ENCODE measurements around the gene SLC26A6. TPM values are rescaled to one million over a fixed set of nuclear protein-coding genes. Genes with fewer than 3 reads are reported as not detected.

The SLC26A6 gene
- total RNA-seq, 2 donors from 2014 or later: 34.9 to 37.6 TPM

DNA sequence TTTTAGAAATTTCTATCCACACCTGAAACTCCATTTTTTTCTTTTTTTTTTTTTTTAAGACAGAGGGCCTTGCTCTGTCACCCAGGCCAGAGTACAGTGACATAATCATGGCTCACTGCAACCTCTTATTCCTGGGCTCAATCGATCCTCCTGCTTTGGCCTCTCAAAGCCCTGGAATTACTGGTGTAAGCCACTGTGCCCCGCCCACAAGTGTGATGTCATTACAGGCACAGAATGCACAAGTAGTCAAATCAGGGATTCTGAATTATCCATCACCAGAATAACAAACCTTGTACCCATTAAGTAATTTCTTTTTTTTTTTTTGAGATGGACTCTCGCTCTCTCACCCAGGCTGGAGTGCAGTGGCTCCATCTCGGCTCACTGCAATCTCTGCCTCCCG is 27.7 kb downstream of the SLC26A6 start:
- no peaks in the 10 kb centered on the region for H3K27me3 Mint-ChIP-seq
- no peak overlapping the region for H3K27ac Mint-ChIP-seq
- no peaks in the 10 kb centered on the region for H3K9me3 Mint-ChIP-seq
- H3K36me3 Mint-ChIP-seq (ENCODE audit: low read depth): peaks cover 69% of the 10 kb centered on the region
- H3K4me1 Mint-ChIP-seq: peaks cover 6% of the 10 kb centered on the region
- no peak for ATAC-seq (replicated peaks)
- H3K4me3 Mint-ChIP-seq: peak overlapping the region; percentile 95

DNA sequence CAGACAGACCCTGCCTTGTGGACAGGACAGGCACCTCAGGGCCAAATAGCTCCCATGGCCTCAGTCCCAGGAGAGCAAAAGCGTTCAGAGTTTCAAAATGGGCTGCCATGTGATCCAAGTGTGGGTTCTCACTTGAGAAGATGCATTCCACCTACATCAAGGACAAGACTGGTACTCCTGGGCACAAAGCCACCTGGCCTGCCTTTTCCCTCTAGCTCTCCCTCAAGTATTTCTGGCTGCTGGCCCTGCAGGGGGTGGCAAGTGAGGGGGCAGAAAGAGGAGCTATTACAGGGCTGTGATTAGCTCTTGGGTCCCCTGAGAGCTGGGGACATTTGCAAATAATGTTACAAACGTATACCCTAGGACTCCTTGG is 33.7 kb downstream of the SLC26A6 start:
- H3K36me3 Mint-ChIP-seq (ENCODE audit: low read depth): peaks cover 81% of the 10 kb centered on the region
- H3K27me3 Mint-ChIP-seq: no peaks in the 10 kb centered on the region
- H3K9me3 Mint-ChIP-seq: no peaks in the 10 kb centered on the region
- H3K4me1 Mint-ChIP-seq: no peaks in the 10 kb centered on the region
- ATAC-seq (replicated peaks): no peak
- H3K4me3 Mint-ChIP-seq: no peak overlapping the region
- no peak overlapping the region for H3K27ac Mint-ChIP-seq

DNA sequence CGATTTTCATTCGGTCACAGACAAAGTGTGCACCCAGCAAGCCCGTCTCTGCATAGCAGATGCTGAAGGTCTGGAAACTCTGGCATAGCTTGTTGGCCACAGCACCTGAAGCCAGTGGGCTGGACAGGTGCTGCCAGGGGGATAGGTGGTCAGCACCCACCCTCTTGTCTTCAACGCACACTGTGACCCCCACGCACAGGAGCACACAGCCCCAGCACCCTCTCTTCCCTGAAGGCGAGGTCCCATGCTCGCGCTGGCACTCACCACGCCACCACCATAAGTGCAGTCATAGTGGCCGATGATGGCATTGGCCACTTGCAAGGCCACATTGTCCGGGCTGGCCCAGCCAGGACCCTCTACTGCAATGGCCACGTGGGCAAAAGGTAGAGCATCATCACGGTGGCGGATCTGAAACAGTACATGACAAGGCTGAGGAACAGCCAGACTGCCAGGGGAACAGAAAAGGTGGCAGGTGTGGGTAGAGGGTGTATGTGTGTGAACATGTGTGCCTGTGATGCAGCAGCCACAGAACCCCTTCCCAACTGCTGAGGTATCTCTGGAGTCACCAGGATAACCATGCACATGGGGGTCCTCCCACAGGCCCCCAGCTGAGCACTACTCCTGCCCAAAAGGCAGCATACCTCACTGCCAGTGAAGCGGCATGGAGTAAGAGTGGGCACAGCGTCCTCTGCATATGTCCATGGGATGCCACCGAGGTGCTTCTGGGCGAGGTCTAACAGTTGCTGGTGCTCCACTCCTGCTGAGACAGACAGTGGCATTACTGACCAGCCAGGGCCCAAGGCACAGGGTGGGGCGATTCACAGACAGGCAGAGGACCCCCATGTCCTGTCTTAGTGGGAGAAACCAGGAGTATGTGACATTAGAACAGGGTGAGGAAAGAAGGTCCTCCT is 34.3 kb downstream of the SLC26A6 start:
- Mint-ChIP-seq H3K4me1 (peaks cover 3% of the 10 kb centered on the region), H3K4me3 (no peak overlapping the region), H3K27me3 (peaks cover 4% of the 10 kb centered on the region), H3K36me3 (ENCODE audit: low read depth) (peaks cover 74% of the 10 kb centered on the region), H3K9me3 (no peaks in the 10 kb centered on the region), H3K27ac (no peak overlapping the region)
- ATAC-seq (replicated peaks): no peak

DNA sequence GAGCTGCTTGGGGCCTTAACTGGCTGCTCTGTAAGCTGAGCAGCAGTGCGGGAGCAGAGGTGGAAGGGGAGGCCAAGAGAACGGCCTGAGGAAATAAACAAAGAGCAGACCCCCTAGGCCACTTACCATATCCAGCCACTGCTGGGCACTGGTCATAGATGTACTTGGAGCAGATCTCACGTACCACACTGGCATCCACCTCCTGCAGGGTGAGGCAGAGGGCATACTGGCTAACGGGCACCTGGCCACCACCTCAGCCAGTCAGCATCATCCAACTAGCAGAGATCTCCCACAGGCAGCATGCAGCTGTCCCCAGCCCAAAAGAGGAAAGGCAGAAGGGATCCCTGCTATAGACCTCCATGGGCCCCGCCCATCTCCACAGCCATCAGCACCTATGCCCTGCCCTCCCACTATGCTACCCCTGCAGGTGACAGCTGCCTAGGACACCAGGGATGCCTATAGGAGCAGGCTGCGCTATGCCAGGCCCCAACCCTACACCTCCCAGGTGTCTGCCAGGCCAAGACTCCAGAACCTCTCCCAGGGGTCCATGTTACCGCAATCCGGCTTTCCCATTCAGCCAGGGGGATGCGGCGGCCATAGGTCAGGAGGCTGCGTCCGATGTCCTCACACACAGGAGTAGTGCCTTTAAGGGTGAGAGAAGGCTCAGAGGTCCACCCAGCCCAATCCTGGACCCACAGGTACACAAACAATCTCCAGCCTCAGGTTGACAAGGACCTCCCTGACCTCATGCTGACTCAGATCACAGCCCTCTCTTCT is 35.6 kb downstream of the SLC26A6 start:
- ATAC-seq (replicated peaks): no peak
- Mint-ChIP-seq H3K27me3 (peaks cover 6% of the 10 kb centered on the region), H3K4me3 (no peak overlapping the region), H3K4me1 (peaks cover 4% of the 10 kb centered on the region), H3K27ac (no peak overlapping the region), H3K9me3 (no peaks in the 10 kb centered on the region), H3K36me3 (ENCODE audit: low read depth) (peaks cover 62% of the 10 kb centered on the region)

DNA sequence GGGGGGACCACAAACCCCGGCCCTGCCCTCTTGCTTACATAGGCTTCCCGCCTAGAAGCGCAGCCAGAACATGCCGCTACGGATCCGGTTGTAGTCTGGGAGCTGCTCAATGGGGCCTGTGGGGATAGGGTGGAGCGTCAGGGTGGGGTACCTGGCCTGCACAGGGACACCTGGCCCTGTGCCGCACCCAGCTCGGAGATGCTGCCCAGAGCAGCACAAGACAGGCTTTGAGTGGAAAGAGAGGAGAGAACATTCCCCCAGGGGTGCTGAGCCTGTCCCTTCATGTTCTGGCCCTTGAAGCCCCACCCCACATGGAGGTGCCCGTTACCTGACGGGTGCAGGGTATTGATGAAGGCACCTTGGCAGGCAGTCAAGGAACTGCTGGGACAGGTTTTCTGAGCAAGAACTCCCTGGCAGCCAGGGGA is 36.2 kb downstream of the SLC26A6 start:
- Mint-ChIP-seq H3K27me3 (peaks cover 10% of the 10 kb centered on the region), H3K9me3 (no peaks in the 10 kb centered on the region), H3K36me3 (ENCODE audit: low read depth) (peaks cover 56% of the 10 kb centered on the region), H3K4me3 (no peak overlapping the region), H3K27ac (no peak overlapping the region), H3K4me1 (peaks cover 4% of the 10 kb centered on the region)
- ATAC-seq (replicated peaks): no peak

DNA sequence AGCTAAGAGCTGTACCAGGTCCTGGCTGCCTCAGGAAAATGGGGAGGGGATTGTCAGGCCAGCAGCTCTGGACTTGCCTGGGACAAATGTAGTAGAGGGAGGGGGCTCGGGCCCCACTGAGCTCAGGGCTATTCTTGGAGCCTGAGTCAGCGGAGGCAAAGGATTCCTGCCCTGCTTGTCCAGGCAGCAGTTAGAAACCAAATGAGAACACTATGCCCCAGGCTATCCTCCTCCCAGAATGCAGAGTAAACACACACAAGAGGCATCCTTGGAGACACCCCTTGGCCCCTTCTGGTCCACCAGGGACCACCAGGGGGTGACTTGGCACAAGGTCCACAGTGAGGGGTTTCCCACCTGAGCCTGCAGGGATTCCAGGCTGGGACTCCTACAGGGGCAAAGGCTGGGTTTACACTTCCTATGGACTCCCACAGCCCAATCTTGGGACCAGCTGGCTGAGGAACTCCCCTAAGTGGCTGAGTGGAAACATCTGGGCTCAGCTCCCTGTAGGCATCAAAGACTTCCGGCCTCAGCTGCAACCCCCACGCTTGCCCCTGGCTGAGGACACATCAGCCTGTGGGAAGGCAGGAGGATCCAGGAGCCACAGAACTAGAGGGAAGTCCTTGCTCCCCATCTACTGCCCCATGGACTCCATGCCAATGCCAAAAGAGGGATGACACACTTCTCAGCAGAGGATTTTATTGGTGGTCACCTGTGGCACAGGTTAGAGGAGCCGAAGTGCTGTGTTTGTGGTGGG is 36.8 kb downstream of the SLC26A6 start:
- H3K27me3 Mint-ChIP-seq: peaks cover 10% of the 10 kb centered on the region
- no peaks in the 10 kb centered on the region for H3K9me3 Mint-ChIP-seq
- H3K27ac Mint-ChIP-seq: no peak overlapping the region
- H3K4me3 Mint-ChIP-seq: no peak overlapping the region
- peaks cover 50% of the 10 kb centered on the region for H3K36me3 Mint-ChIP-seq (ENCODE audit: low read depth)
- no peak for ATAC-seq (replicated peaks)
- H3K4me1 Mint-ChIP-seq: peaks cover 4% of the 10 kb centered on the region

DNA sequence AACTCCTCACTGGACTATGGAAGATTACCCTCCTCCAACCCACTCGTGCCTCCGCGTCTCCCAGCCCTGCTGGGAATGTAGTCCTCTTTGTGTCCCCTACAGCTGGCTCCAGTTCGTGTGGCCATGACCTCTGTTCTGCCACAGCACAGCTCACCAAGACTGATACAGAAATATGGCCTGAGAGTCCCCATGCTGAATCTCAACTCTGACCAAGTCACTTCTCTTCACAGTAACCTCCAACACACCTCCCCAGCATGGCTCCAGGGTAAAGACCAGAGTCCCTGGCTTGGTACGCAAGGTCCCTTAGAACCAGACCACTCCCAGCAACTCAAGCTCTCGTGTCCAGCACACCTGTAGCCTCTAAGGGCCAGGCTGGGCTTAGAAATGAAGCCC is 37.9 kb downstream of the SLC26A6 start:
- H3K36me3 Mint-ChIP-seq (ENCODE audit: low read depth): peaks cover 39% of the 10 kb centered on the region
- ATAC-seq (replicated peaks): no peak
- H3K4me1 Mint-ChIP-seq: peaks cover 4% of the 10 kb centered on the region
- H3K4me3 Mint-ChIP-seq: no peak overlapping the region
- H3K27ac Mint-ChIP-seq: no peak overlapping the region
- peaks cover 15% of the 10 kb centered on the region for H3K27me3 Mint-ChIP-seq
- no peaks in the 10 kb centered on the region for H3K9me3 Mint-ChIP-seq

DNA sequence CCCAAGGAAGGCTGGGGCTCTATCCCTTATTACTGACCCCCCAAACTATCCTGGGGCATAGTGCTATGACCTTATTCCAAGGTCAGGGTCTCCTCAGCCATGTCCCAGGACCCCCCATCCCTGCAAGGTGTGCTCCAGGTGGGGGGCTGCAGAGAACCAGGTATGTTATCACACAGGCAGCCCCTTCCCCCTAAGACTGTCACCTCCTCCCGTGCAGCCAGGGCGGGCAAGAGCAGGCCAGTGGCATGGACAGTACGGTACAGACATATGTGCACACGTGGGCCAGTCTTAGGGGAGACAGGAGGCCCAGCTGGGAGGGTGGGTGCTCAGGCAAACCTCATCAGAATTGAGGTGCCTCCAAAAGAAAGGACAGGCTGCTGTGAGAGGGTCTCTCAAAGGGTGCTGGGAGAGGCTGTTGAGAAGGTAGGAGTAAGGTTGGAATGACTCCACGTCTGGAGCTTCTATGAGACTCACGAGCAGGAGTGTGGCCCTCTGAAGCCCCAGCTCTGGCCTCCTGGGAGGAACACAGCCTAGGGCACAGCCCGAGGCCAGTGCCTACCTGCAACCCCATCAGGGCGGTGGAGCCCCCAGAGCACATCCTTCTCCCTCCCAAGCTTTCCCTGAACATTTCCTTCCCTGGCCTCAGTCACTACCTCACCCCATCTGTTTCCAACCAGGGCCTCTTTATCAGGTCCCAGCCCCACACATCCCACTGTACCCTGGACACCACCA is 38.4 kb downstream of the SLC26A6 start:
- Mint-ChIP-seq H3K36me3 (ENCODE audit: low read depth) (peaks cover 33% of the 10 kb centered on the region), H3K27ac (no peak overlapping the region), H3K4me1 (peaks cover 4% of the 10 kb centered on the region), H3K4me3 (no peak overlapping the region), H3K27me3 (peaks cover 15% of the 10 kb centered on the region), H3K9me3 (no peaks in the 10 kb centered on the region)
- no peak for ATAC-seq (replicated peaks)

DNA sequence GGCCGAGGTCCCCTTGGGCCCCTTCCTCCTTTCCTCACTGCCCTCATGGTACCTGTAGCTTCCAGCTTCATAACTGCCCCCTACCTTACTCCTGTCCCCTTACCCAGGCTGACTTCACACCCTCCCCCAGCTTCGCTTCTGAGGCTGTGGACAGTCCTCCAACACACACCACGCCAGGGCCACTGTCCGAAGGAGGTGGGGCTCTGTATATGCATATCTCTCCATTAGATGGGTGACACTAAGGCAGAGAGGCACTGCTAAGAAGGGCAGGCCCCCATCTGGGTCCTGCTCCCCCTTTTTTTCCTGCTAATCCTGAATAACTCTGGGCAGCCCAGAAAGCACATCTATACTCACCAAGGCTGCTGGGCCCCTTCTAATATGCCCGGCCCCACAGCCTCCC is 39.1 kb downstream of the SLC26A6 start:
- Mint-ChIP-seq H3K4me1 (peaks cover 5% of the 10 kb centered on the region), H3K9me3 (no peaks in the 10 kb centered on the region), H3K4me3 (no peak overlapping the region), H3K27ac (peak overlapping the region; percentile 4), H3K36me3 (ENCODE audit: low read depth) (peaks cover 26% of the 10 kb centered on the region), H3K27me3 (peaks cover 15% of the 10 kb centered on the region)
- ATAC-seq (replicated peaks): no peak

DNA sequence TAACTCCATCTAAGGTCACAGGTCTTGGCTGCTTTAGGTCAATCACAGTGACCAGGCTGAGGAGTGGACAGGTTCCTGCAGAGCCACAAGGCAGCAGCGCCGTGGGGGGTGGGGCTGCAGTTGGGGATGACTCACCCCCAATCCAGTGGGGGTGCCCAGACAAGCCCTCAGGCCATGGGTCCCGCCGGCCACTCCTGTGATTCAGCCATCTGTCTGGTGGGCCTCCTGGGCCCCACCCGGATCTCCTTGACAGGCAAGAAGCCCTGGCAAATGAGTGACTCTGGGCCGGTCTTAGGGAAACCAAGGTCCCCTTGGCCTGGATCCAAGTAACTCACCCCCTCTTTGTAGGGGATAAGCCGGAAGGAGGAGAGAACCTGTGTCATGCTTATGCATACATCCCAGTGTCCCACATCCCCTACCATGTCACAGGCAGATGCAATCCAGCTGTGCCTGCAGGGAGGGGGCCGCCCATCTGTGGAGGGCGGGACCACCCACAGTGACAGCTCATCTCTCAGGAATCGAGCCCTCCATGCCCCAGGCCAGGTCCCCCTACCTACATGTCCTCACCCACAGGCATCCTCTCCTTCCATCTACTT is 39.6 kb downstream of the SLC26A6 start:
- Mint-ChIP-seq H3K4me1 (peaks cover 10% of the 10 kb centered on the region), H3K4me3 (no peak overlapping the region), H3K9me3 (no peaks in the 10 kb centered on the region), H3K27ac (peak overlapping the region; percentile 4), H3K36me3 (ENCODE audit: low read depth) (peaks cover 21% of the 10 kb centered on the region), H3K27me3 (peaks cover 20% of the 10 kb centered on the region)
- no peak for ATAC-seq (replicated peaks)

DNA sequence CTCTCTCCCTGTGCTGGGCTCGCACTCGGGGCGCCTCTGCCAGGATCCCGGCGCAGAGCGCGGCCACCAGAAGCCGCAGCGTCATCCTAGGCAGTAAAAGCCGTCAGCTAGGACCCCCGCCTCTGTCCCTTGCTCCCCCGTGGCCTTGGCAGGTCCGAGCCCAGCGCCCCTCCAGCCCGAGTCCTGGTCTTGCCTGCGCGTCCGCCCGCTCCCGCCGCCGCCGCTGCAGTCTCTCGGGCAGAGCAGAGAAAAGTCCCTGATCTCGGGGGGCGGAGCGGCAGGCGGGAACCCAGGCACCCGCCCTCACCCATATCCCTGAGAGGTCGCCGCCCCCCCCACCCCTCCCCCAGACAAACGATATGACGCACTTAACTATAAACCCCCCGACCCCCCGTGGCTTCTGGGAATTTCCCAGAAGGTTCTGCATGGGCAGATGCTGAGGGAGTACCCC is 40.2 kb downstream of the SLC26A6 start, which contains the start of gene COL7A1:
Gene COL7A1, minus strand, starts transcription at position 255 of the 451 bp plus-strand sequence. Its CDS starts 170 bp downstream, at position 85.
- Mint-ChIP-seq H3K27ac (peak within 1 kb of the TSS; percentile 4), H3K4me3 (no peak within 1 kb of the TSS), H3K27me3 (peaks cover 23% of the 10 kb centered on the region), H3K36me3 (ENCODE audit: low read depth) (peaks cover 16% of the 10 kb centered on the region), H3K4me1 (peaks cover 10% of the 10 kb centered on the region), H3K9me3 (no peaks in the 10 kb centered on the region)
- no peak for ATAC-seq (replicated peaks)

DNA sequence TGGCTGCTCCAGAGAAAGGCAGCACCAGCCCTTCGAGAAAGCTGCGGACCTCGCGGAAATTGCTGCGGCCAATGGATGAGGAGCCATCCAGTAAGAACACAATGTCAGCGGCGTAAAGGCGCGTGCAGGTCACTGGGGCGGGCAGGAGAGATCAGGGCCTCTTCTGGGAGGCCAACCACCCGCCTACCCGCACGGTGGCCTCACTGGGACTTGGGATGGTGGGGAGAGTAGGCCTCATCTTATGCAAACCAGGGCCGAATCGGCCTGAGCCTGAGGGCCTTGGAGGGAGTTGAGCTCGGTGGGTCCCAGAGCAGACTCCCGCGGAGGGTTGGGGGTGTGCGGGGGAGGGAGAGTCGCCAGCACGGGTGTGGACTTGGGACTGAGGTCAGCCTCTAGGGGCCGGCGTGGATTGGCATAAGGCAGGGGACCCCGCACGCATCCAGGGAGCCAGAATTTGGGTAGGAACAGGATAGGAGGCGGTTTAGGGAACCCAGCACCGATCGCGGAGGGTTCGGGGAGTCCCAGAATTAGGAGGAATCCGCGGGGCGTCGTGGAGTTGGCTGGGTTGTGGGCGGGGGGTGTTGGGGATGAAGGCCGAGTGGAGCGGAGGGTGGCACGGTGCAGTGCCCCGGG is 40.7 kb downstream of the SLC26A6 start:
- no peaks in the 10 kb centered on the region for H3K9me3 Mint-ChIP-seq
- H3K36me3 Mint-ChIP-seq (ENCODE audit: low read depth): peaks cover 10% of the 10 kb centered on the region
- peaks cover 10% of the 10 kb centered on the region for H3K4me1 Mint-ChIP-seq
- H3K4me3 Mint-ChIP-seq: no peak overlapping the region
- peaks cover 28% of the 10 kb centered on the region for H3K27me3 Mint-ChIP-seq
- H3K27ac Mint-ChIP-seq: no peak overlapping the region
- no peak for ATAC-seq (replicated peaks)

DNA sequence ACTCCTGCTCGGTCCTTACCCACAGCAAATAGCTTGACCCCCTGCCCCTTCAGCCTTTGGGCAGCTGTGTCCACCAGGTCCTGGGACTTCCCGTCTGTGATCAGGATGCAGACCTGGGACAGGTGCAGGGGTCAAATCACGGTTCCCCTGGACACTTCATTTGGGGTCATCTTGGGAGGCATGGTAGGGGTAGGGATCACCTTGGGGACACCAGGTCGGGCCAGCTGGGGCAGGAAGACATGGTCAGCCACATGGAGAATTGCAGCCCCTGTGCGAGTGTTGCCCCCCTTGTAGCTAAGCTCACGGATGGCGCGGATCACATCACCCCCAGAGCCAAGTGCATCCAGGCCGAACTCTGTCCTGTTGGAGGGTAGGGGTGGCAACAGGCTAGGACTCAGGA is 41.9 kb downstream of the SLC26A6 start:
- H3K4me3 Mint-ChIP-seq: no peak overlapping the region
- H3K27me3 Mint-ChIP-seq: peaks cover 37% of the 10 kb centered on the region
- peaks cover 10% of the 10 kb centered on the region for H3K4me1 Mint-ChIP-seq
- no peaks in the 10 kb centered on the region for H3K36me3 Mint-ChIP-seq (ENCODE audit: low read depth)
- no peaks in the 10 kb centered on the region for H3K9me3 Mint-ChIP-seq
- ATAC-seq (replicated peaks): no peak
- H3K27ac Mint-ChIP-seq: no peak overlapping the region
